Sigmoid colon (tissue), 4 donors: ENCODE data around the gene OLAH.

Source experiments
- POLR2A ChIP-seq, 2 donors: fragments of 450-650 bp; IDR thresholded peaks; one replicate each; pipeline ENCODE4 v1.6.1; 2016; ENCODE audit warnings: antibody characterized with exemption in 2 of 2, mild to moderate bottlenecking in 2 of 2, moderate library complexity in 2 of 2
- POLR2AphosphoS5 ChIP-seq, 4 donors: sonication (generic); formaldehyde crosslinking; IDR thresholded peaks; one replicate each; pipeline ENCODE4 v1.6.1; 2017; ENCODE audit warnings: antibody characterized with exemption in 4 of 4
- TF ChIP-seq, protein P1 (sequence below), 4 experiments: fragments of 450-650 bp in 3 of 4; fragments of 200-600 bp in 1 of 4; IDR thresholded peaks; one replicate each; pipeline ENCODE4 v1.5.1; 2016 to 2019; ENCODE audit warnings: antibody characterized with exemption in 4 of 4, mild to moderate bottlenecking in 3 of 4, moderate library complexity in 2 of 4

DNA sequence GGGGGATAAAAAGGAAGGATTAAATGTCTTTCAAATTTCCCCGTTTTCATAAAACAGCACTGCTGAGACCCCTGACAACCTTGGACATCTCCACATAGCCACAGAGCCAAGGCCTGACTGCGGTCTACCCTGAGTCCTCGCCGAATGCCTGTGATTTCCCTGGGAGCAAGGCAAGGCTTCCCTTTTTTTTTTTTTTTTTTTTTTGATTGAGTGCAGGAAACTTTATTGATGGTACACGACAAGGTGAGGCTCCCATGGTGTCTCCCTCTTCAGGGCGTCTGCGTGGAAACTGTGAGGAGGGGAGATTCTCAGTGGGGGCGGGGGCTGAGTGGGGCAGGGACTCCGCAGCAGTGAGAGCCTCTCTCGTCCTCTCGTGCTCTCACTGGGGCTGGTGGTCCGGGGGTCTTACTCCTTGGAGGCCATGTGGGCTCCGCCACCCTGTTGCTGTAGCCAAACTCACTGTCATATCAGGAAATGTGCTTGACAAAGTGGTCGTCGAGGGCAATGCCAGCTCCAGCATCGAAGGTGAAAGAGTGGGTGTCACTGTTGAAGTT lies 49.2 kb downstream of the OLAH start:
- TF ChIP-seq, protein P1, sequence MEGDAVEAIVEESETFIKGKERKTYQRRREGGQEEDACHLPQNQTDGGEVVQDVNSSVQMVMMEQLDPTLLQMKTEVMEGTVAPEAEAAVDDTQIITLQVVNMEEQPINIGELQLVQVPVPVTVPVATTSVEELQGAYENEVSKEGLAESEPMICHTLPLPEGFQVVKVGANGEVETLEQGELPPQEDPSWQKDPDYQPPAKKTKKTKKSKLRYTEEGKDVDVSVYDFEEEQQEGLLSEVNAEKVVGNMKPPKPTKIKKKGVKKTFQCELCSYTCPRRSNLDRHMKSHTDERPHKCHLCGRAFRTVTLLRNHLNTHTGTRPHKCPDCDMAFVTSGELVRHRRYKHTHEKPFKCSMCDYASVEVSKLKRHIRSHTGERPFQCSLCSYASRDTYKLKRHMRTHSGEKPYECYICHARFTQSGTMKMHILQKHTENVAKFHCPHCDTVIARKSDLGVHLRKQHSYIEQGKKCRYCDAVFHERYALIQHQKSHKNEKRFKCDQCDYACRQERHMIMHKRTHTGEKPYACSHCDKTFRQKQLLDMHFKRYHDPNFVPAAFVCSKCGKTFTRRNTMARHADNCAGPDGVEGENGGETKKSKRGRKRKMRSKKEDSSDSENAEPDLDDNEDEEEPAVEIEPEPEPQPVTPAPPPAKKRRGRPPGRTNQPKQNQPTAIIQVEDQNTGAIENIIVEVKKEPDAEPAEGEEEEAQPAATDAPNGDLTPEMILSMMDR (IDR thresholded peaks at IDR 0.05), result no peak
- no peak for TF ChIP-seq POLR2A (IDR thresholded peaks at IDR 0.05)
- no peak for TF ChIP-seq POLR2AphosphoS5 (IDR thresholded peaks at IDR 0.05)
